ENCODE data around the gene OTOP2. TPM values are rescaled to one million over a fixed set of nuclear protein-coding genes. Genes with fewer than 3 reads are reported as not detected.
"Not testable (repeated sequence)": the region's sequence is repeated elsewhere in the genome, so short reads cannot be mapped to it uniquely, and the experiment has no call there.

OTOP2 gene
- total RNA-seq, 1 donor from 2014 or later: not detected

GRCh38 chr17:74951680-74952421 lies 27.8 kb downstream of the OTOP2 start:
- intact Hi-C loops (cut with micrococcal nuclease): no loop called here

DNA sequence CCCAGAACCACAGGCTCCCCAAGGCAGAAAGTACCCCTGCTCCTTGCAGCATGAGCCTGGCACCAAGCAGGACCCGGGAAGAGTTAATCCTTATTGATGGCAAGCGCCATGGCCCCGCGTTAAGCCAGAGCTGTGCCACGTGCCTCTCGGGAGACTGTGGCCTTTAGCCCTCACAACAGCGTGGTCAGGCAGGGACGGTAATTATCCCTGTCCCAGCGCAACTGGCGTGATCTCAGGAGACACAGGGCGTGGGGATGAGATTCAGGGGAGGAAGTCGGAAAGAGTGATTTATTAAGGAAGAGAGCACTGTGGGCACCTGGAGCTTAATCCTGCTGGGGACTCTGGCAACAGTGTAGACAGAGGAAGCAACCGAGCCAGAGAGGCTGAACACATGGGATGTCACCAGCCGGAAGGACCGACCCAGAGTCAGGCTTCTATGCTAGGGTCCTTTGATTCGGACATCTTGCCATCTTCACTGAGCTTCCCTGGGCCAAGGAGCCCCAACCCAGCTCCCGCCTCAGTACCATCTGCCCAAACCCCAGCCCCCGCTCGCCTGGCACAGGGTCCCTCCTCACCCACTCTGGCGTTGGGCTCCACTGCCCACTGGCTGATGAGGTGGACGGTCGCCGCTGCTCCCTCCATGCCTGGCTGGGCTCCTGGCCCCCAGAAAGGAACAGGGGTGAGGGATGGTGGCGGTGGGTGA lies 28.5 kb downstream of the OTOP2 start:
- intact Hi-C loops (cut with micrococcal nuclease): no loop called here

DNA sequence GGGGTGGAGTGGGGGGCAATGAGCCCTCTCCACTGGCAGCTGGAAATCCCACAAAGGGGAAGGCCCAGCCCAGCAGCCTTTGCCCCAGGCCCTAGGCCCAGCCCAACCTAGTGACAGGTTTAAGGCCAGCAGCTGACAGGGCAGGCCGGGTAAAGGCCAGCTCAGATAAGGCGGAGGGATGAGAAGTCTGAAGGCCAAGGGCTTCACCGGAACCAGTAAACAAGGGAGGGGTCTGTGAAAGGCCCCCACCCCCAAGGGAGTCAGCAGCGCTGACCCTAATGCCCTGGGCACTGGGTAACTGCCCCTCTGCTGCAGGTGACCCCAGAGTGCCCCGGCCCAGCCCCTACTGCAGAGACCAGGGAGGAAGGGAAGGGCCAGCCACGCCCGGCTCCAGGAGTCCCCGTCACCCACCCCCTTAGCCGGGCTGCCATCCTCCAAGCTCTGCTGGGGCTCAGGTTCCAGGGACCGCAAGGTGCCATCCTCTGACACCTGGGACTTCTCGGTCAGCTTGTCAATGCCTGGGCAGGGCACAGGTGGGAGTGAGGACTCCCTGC lies 29.1 kb downstream of the OTOP2 start:
- intact Hi-C loops (cut with micrococcal nuclease): no loop called here

DNA sequence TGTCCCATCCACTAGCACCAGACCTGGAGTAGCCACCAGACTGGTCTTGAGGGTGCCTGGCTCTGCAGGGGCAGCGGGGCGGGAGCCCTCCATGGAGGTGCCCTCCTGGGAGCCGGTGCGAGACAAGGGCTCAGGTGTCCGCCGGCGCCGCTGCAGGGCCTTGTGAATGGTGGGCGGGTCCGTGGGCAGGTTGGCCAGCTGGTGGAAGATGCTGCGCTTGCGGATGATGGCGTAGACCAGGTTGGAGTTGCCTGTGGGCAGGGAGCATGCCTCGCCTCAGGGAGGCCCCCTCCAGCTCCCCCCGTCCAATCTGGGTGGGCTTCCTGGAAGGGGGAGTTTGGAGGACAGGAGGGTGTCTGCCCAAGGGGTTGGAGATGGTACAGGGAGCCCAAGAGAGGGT lies 30.0 kb downstream of the OTOP2 start:
- intact Hi-C loops (cut with micrococcal nuclease): no loop called here

- intact Hi-C loops (cut with micrococcal nuclease): no loop called here
These were observed 30.8 kb downstream of the OTOP2 start for GRCh38 chr17:74954665-74955421.

DNA sequence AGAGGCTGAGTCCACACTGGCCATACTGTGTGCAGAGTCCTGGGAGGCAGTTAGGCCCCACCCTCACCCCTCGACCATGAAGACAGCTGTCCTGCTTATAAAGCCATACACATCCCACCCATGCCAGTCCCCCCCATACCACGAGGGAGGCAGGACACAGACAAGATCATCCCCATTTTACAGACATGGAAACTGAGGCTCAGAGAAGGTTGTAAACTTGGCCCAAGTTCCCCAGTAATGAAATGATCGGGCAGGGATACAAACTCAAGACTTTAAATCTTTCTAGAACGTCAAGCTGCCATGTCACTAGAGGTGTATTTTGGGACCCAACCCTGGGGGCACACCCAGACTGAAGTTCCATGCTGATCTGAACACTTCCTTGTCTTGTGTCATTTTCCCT lies 32.0 kb downstream of the OTOP2 start:
- intact Hi-C loops (cut with micrococcal nuclease): no loop called here

- intact Hi-C loops (cut with micrococcal nuclease): loop anchor here (1.0 to 2.0 kb wide), 2 partner anchors 35 to 167 kb away; partner anchors contain the start of gene USH1G
These were observed 34.1 kb downstream of the OTOP2 start for GRCh38 chr17:74957935-74958740.

- intact Hi-C loops (cut with micrococcal nuclease): loop anchor here (2.0 to 5.0 kb wide), 2 partner anchors 37 to 152 kb away; partner anchors contain the start of gene USH1G
These were observed 35.9 kb downstream of the OTOP2 start for GRCh38 chr17:74959826-74960515.

DNA sequence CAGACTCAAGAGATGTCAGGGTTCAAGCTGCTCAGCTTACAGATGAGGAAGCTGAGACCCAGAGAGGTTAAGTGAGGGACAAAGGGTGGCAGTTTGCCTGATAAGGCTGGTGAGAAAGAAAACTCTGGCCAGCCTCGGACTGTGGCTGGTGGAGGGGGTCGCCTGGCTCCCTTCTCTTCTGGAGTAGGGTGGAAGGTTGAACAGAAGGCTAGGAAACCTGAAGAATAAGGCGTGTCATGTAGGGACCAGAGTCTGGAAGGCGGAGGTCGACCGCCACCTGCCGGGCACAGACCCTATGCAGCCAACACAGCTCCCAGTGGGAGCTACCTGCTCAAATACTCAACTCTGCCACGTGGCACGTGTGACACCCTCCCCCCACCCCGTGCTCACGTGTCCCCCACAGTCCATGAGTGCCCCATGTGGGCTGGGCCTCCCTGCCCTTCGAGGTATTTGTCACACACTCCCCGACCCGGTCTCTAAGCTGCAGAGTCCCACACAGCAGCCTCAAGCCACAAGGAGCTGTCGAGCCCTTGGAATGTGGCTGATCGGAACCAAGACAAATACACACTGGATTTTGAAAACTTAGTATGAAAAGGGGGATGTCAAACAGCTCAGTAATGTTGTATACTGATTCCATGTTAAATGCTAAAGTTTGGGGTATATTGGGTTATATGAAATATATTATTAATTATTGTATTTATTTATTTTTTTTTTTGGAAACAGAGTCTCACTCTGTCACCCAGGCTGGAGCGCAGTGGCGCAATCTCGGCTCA lies 36.7 kb downstream of the OTOP2 start:
- intact Hi-C loops (cut with micrococcal nuclease): loop anchor here (1.0 to 5.0 kb wide), 2 partner anchors 152 to 241 kb away; no protein-coding TSS in a partner anchor

- intact Hi-C loops (cut with micrococcal nuclease): loop anchor here (1.0 to 5.0 kb wide), 2 partner anchors 150 to 239 kb away; no protein-coding TSS in a partner anchor
These were observed 37.7 kb downstream of the OTOP2 start for GRCh38 chr17:74961657-74962350.

DNA sequence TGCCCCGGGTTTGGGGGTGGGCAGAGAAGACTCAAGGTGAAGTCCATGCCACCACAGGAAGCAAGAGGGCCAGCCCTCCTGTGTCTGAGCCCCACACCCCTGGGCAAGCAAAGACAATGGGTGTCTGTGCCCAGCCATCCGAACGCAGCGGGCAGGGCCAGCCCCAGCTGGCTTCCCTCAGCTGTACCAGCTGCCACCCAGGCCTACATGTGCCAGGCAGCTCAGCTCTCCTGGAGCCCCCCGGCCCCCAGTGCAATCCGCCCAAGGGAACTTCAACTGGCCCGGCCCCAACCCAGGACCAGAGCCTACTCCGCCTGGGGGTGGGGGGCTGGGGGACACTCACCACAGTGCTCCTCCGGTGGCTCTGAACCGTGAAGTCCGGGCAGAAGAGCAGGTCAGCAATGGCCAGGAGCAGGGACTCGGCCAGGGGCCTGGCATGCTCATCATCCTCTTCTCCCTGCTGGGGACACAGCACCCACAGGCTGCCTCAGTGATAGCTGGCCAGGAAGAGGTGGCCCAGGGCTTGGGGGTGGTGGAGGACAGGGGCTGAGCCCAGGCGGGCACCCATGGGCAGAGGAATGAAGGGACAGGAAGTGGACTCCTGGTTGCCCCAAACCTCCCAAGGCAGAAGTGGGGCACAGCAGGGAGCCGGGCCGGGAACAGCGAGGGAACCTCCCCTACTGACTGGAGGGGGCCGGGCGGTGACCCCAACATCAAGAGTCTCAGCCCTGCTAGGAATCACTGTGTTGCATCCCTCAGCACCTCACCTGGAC lies 38.7 kb downstream of the OTOP2 start:
- intact Hi-C loops (cut with micrococcal nuclease): loop anchor here (5.0 kb wide), 1 partner anchor 149 kb away; no protein-coding TSS in a partner anchor

DNA sequence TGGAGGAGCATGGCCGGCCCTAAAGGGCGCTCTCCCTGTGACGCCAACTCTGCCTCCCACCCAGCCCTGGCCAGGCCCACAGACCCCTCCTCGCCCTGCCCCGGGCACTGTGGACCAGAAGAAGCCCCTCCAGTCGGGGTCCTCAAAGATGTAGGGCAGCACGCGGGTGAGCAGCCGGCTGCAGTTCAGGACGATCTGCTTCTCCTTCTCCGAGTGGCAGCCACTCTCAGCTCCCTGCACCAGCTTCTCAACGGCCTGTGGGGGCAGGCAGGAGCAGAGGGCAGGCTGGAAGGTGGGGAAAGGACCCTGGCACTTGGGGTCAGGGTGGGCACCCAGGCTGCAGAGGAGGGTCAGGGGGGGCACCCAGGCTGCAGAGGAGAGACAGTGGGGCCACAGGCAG lies 39.6 kb downstream of the OTOP2 start:
- intact Hi-C loops (cut with micrococcal nuclease): loop anchor here (5.0 kb wide), 1 partner anchor 149 kb away; no protein-coding TSS in a partner anchor

GRCh38 chr17:74964246-74964761 lies 40.2 kb downstream of the OTOP2 start:
- intact Hi-C loops (cut with micrococcal nuclease): loop anchor here (5.0 kb wide), 1 partner anchor 148 kb away; no protein-coding TSS in a partner anchor

DNA sequence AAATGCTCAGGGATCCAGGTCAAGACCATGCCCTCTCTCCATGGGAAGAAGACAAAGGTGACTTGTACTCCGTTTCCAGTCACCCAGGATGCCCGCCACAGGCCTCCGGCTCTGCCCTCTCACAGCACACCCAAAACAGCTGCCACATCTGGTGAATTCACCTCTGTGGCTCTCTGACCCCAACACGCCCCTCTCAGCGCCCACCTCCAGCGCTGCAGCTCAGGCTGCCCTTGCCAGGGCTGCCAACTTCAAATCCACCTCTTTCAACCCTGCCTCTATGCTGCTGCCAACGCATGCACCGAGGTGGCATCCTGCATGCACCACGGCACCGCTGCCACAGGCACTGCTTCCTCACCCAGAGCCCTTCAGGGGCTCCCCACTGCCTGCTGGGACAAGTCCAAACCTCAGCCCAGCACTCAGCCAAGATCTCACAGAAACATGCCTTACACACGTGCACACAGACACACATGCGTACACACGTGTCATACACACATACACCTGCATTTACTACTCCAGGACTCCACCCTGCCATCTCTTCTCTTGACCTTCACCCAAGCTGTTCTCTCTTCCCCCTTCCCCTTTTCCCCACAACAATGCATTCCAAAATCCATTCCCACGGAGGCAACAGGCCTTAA lies 41.0 kb downstream of the OTOP2 start:
- intact Hi-C loops (cut with micrococcal nuclease): loop anchor here (5.0 kb wide), 1 partner anchor 147 kb away; no protein-coding TSS in a partner anchor

- intact Hi-C loops (cut with micrococcal nuclease): no loop called here
These were observed 44.3 kb downstream of the OTOP2 start for GRCh38 chr17:74968361-74968780.

DNA sequence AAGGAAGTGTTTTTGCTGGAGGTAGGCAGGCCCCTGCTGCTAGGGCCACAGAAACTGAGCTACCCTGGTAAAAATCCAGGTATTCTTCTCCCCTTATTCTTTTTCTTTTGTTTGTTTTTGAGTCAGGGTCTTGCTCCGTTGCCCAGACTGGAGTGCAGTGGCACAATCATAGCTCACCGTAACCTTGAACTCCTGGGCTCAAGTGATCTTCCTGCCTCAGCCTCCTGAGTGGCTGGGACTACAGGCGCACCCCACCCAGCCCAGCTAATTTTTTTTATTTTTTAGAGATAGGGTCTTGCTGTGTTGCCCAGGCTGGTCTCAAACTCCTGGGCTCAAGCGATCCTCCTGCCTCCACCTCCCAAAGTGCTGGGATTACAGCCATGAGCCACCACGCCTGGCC lies 45.4 kb downstream of the OTOP2 start:
- intact Hi-C loops (cut with micrococcal nuclease): not testable (repeated sequence)

DNA sequence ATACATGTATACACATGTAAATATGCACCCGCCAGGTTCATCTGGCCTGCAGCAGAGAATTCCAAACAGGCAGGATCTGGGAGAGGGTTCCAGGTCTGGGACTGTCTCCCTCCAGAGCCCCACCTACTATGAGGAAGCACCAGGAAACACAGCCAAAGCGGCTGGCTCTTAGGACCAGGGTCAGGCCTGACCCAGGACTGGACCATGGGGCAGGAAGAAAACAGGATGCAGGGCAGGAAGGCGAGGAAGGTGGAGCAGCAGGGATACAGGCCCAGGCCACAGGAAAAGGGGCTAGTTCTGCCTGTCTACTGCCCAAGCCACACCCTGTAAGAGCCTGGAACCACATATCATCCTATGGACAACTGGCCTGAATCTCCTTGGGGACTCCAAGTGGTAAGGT lies 46.3 kb downstream of the OTOP2 start:
- intact Hi-C loops (cut with micrococcal nuclease): loop anchor here (5.0 kb wide), 1 partner anchor 42 kb away; the partner anchor contains the start of gene MRPL58
